HT-29 (cell line): ENCODE measurements around the gene MROH7. TPM values are rescaled to one million over a fixed set of nuclear protein-coding genes. Genes with fewer than 3 reads are reported as not detected.

Experiments
- DNase-seq: peaks from one replicate; pipeline ENCODE4 v3.0.0-alpha.2; 2015; ENCODE audit warnings: low spot score
- total RNA-seq: library from RNA; depleted of rRNA; stranded (reverse); fragments of >200 nt; shearing (Covaris generic); gene quantifications from 2 replicates; pipeline ENCODE4 v1.2.3, GENCODE V29; 2014

The MROH7 gene
- total RNA-seq, 1 experiment from 2014 or later = 0.15 TPM

- DNase-seq = no peak
Observed at GRCh38 chr1:54696262-54696661, 54.7 kb downstream of the MROH7 start.

- DNase-seq = no peak
Observed at GRCh38 chr1:54697896-54698295, 56.3 kb downstream of the MROH7 start.

- DNase-seq = no peak
Observed at GRCh38 chr1:54698346-54698745, 56.8 kb downstream of the MROH7 start.

- DNase-seq = no peak
Observed at GRCh38 chr1:54699936-54700525, 58.4 kb downstream of the MROH7 start.

GRCh38 chr1:54701066-54701465 is 59.5 kb downstream of the MROH7 start:
- DNase-seq = no peak

DNA sequence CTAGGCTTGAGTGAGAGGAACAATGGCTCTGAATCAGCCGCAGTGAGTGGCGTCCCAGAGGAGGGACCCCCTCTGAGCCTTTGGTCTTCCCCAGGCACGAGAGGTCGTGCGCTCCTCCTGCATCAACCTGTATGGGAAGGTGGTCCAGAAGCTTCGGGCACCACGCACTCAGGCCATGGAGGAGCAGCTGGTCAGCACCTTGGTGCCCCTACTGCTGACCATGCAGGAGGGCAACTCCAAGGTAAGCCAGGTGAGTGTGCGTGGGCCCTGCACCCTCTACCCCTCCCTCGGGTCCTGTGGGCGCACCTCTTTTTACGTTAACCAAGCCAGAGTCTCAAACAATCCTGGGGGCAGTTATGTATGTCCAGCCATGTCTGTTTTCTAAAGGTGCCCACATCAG is 60.4 kb downstream of the MROH7 start:
- DNase-seq = no peak

- DNase-seq = no peak
Observed at GRCh38 chr1:54703471-54703870, 61.9 kb downstream of the MROH7 start.

- DNase-seq = no peak
Observed at GRCh38 chr1:54705153-54705552, 63.6 kb downstream of the MROH7 start.

DNA sequence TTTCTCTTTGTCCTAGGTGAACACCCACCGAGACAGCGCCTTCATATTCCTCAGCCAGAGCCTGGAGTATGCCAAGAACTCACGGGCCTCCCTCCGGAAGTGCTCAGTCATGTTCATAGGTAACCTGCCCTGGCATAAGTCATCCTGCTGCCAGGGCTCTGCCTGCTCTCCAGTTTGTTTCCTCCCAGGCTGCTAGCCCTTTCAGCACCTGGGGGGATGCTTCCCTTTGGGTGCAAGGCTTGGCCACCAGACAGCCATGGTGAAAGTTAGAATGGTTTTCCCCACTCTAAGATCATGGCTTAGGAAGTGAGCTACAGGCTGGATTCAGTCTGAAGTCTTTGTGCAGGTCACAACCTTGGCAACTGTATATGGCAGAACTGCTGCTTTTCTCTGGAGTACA is 64.8 kb downstream of the MROH7 start:
- DNase-seq = no peak

- no peak for DNase-seq
Observed at GRCh38 chr1:54708385-54708784, 66.8 kb downstream of the MROH7 start.

DNA sequence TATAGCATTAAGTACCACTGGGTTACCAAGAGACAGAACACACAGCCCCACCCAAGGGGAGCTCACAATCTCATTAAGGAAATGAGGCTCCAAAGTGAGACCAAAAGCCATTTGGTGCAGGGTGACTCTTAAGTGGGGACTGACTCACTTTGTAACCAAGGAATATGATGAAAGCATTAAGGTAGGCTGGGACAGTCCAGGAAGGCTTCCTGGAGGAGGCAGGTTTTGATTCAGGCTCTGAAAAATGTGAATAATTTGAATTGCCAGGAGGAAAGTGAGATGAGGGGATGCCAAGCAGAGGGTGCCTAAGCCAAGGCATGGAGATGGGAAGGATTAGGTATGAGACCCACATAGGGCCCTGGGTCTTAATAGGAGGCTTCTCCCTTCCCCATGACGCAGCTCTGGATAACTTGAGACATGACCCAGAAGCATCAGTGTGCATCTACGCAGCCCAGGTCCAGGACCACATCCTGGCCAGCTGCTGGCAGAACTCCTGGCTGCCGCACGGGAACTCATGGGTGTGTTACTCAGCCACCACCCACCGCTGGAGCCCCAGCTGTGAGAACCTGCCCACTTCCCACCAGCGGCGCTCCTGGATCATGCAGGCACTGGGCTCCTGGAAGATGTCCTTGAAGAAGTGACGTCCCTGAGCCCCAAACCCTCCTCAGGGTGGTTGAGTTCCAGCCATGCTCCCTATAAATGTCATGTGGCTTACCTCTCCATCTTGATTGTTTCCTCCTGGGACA is 68.1 kb downstream of the MROH7 start:
- no peak for DNase-seq

- no peak for DNase-seq
Observed at GRCh38 chr1:54710434-54710833, 68.8 kb downstream of the MROH7 start.

GRCh38 chr1:54710841-54711240 is 69.3 kb downstream of the MROH7 start:
- DNase-seq = no peak

- no peak for DNase-seq
Observed at GRCh38 chr1:54711536-54711935, 70.0 kb downstream of the MROH7 start.

DNA sequence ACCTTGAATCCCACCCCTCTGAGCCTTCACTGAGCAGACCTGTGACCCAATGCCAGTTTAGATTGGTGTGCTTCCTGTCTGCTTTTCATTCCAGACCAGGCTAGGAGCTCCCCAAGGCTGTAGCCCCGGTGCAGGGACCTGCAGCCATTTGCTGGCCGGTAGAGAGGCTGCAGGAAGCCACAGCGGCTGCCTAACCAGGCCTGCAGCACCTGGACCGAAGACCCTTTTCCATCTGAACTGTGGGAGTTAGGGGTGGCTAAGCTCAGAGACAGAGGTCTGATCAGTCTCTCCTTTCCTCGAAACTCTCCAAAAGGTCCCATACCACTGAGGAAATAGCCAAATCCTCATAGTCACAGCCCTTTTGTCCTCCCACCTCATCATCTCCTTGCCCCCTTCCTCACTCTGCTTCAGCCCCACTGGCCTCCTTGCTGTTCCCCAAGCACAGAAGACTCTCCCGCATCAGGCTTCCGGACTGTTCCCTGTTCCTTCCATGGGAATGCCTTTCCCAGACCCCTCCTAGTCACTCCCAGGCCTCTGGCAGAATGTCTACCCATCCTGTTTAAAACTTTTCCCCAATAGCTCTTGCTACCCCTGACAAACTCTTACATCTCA is 73.4 kb downstream of the MROH7 start:
- DNase-seq = no peak

GRCh38 chr1:54715493-54716298 is 74.1 kb downstream of the MROH7 start, which contains the start of gene TTC4:
TTC4 (plus strand) TSS chr1:54715861; CDS start chr1:54715909, 48 bp downstream.
- DNase-seq = peak; percentile 89

GRCh38 chr1:54716299-54717047 is 74.9 kb downstream of the MROH7 start:
- DNase-seq = no peak

DNA sequence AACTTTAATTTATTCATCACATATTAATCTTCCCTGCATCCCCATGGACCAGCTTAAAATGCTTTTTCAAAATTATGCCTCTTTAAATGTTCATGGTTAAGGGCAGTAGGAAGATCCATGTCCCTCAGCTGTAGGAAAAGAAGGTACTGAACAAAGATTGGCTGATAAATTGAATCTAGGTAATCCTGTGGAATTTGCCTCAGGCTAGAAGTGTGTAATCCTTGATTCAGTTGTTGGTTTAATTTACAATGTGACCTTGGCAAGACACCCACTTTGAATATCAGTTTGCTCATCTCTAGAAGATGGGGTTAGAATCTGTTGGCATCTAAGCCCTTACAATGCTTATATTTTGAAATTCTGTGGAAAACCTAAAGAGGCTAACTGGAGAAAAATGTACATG is 80.1 kb downstream of the MROH7 start:
- no peak for DNase-seq

GRCh38 chr1:54723985-54724384 is 82.4 kb downstream of the MROH7 start:
- DNase-seq = no peak

DNA sequence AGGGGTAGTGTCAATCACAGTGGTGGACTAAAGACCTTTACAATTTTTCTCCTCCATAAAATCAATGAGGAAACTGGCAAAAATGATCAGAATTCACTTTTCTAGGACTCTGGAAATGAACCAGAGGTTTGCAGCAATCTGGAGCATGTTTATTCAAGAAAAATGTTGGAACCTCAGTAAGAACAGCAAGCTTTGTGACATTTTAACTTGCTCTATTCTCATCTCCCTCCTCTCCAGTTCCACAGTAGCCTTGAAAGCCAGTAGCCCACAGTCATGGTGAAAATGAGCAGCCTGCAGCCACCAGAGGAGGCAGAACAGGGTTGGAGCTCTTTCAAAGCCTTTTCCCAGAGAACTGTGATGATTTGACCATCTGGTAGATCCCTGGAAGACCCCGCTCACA is 83.2 kb downstream of the MROH7 start:
- DNase-seq = no peak

- DNase-seq = no peak
Observed at GRCh38 chr1:54728027-54728426, 86.4 kb downstream of the MROH7 start.
